Measurements from ENCODE around the gene REPS1.
"Not testable (repeated sequence)": the region's sequence is repeated elsewhere in the genome, so short reads cannot be mapped to it uniquely, and the experiment has no call there.

REPS1 gene

GRCh38 chr6:138948004-138948403, 40.0 kb downstream of the REPS1 start:
- DNase-seq (ENCODE audit: extremely low spot score) = no peak
- ChIA-PET POLR2A (interaction anchor here (0.9 kb wide), 1 partner anchor 39 kb away, joined by 3 read pairs; no protein-coding TSS in a partner anchor), CTCF (no interaction called here)

GRCh38 chr6:138945354-138945753, 42.7 kb downstream of the REPS1 start:
- POLR2A ChIA-PET = no interaction called here
- TF ChIP-seq FOXM1 (IDR thresholded peaks at IDR 0.05; ENCODE audit: borderline replicate concordance) (no peak), SUZ12 (IDR thresholded peaks at IDR 0.05) (no peak), ELF4 (IDR thresholded peaks at IDR 0.05) (no peak), ZNF384 (IDR thresholded peaks at IDR 0.05) (no peak), FOXA1 (IDR thresholded peaks at IDR 0.05) (no peak), PKNOX1 (IDR thresholded peaks at IDR 0.05) (no peak), L3MBTL2 (conservative IDR thresholded peaks at IDR 0.05) (no peak), CTBP1 (IDR thresholded peaks at IDR 0.05; ENCODE audit: borderline replicate concordance) (no peak), NFRKB (IDR thresholded peaks at IDR 0.05) (no peak), BHLHE40 (IDR thresholded peaks at IDR 0.05; ENCODE audit: borderline replicate concordance) (no peak), LEF1 (IDR thresholded peaks at IDR 0.05; ENCODE audit: borderline replicate concordance) (no peak), ARNT (IDR thresholded peaks at IDR 0.05) (no peak), FOXK2 (IDR thresholded peaks at IDR 0.05) (no peak)
- DNase-seq (ENCODE audit: extremely low spot score) = peak; percentile 46
- CTCF ChIA-PET = interaction anchor here (1.6 kb wide), 1 partner anchor 22 kb away, joined by 3 read pairs; no protein-coding TSS in a partner anchor

More at GRCh38 chr6:138948004-138948403, 40.0 kb downstream of the REPS1 start:
- TF ChIP-seq ZNF384 (IDR thresholded peaks at IDR 0.05) = no peak
- no peak for TF ChIP-seq ARNT (IDR thresholded peaks at IDR 0.05)
- no peak for TF ChIP-seq TARDBP (IDR thresholded peaks at IDR 0.05)
- no peak for TF ChIP-seq SUZ12 (IDR thresholded peaks at IDR 0.05)

- CTCF ChIA-PET = no interaction called here
- DNase-seq (ENCODE audit: extremely low spot score) = no peak
- TF ChIP-seq BHLHE40 (IDR thresholded peaks at IDR 0.05; ENCODE audit: borderline replicate concordance) (no peak), L3MBTL2 (conservative IDR thresholded peaks at IDR 0.05) (no peak), ZNF384 (IDR thresholded peaks at IDR 0.05) (no peak), PKNOX1 (IDR thresholded peaks at IDR 0.05) (no peak), SP1 (IDR thresholded peaks at IDR 0.05) (no peak), LEF1 (IDR thresholded peaks at IDR 0.05; ENCODE audit: borderline replicate concordance) (no peak), CTBP1 (IDR thresholded peaks at IDR 0.05; ENCODE audit: borderline replicate concordance) (no peak), ARNT (IDR thresholded peaks at IDR 0.05) (no peak), ELF4 (IDR thresholded peaks at IDR 0.05) (no peak), HDGF (IDR thresholded peaks at IDR 0.05; ENCODE audit: borderline replicate concordance) (no peak), FOXA1 (IDR thresholded peaks at IDR 0.05) (no peak), FOXM1 (IDR thresholded peaks at IDR 0.05; ENCODE audit: borderline replicate concordance) (no peak), NFRKB (IDR thresholded peaks at IDR 0.05) (no peak)
- POLR2A ChIA-PET = no interaction called here
Observed at GRCh38 chr6:138944412-138944811, 43.6 kb downstream of the REPS1 start.

- DNase-seq (ENCODE audit: extremely low spot score) = no peak
- no peak for TF ChIP-seq ARNT (IDR thresholded peaks at IDR 0.05)
- TF ChIP-seq HDGF (IDR thresholded peaks at IDR 0.05; ENCODE audit: borderline replicate concordance) = no peak
- TF ChIP-seq LEF1 (IDR thresholded peaks at IDR 0.05; ENCODE audit: borderline replicate concordance) = no peak
- no peak for TF ChIP-seq PKNOX1 (IDR thresholded peaks at IDR 0.05)
- ChIA-PET POLR2A (no interaction called here), CTCF (no interaction called here)
Observed at GRCh38 chr6:138943089-138943625, 44.9 kb downstream of the REPS1 start.

GRCh38 chr6:138936873-138937272, 51.2 kb downstream of the REPS1 start:
- CTCF ChIA-PET; POLR2A ChIA-PET; DNase-seq (ENCODE audit: extremely low spot score): not testable (repeated sequence)

- no peak for DNase-seq (ENCODE audit: extremely low spot score)
- POLR2A ChIA-PET = no interaction called here
- CTCF ChIA-PET = no interaction called here
- no peak for TF ChIP-seq CTBP1 (IDR thresholded peaks at IDR 0.05; ENCODE audit: borderline replicate concordance)
- no peak for TF ChIP-seq FOXA1 (IDR thresholded peaks at IDR 0.05)
- no peak for TF ChIP-seq ARNT (IDR thresholded peaks at IDR 0.05)
- TF ChIP-seq NFRKB (IDR thresholded peaks at IDR 0.05) = no peak
- no peak for TF ChIP-seq HDGF (IDR thresholded peaks at IDR 0.05; ENCODE audit: borderline replicate concordance)
- TF ChIP-seq PKNOX1 (IDR thresholded peaks at IDR 0.05) = no peak
- no peak for TF ChIP-seq SP1 (IDR thresholded peaks at IDR 0.05)
- no peak for TF ChIP-seq SUZ12 (IDR thresholded peaks at IDR 0.05)
- TF ChIP-seq ZNF384 (IDR thresholded peaks at IDR 0.05) = no peak
- TF ChIP-seq TARDBP (IDR thresholded peaks at IDR 0.05) = no peak
Observed at GRCh38 chr6:138931660-138932059, 56.4 kb downstream of the REPS1 start.

GRCh38 chr6:138926579-138926978, 61.5 kb downstream of the REPS1 start:
- POLR2A ChIA-PET = no interaction called here
- no peak for TF ChIP-seq ARNT (IDR thresholded peaks at IDR 0.05)
- no peak for TF ChIP-seq PKNOX1 (IDR thresholded peaks at IDR 0.05)
- TF ChIP-seq L3MBTL2 (conservative IDR thresholded peaks at IDR 0.05) = no peak
- no peak for TF ChIP-seq NFRKB (IDR thresholded peaks at IDR 0.05)
- TF ChIP-seq TARDBP (IDR thresholded peaks at IDR 0.05) = no peak
- TF ChIP-seq FOXA1 (IDR thresholded peaks at IDR 0.05) = no peak
- no peak for TF ChIP-seq BHLHE40 (IDR thresholded peaks at IDR 0.05; ENCODE audit: borderline replicate concordance)
- TF ChIP-seq LEF1 (IDR thresholded peaks at IDR 0.05; ENCODE audit: borderline replicate concordance) = no peak
- TF ChIP-seq ZNF384 (IDR thresholded peaks at IDR 0.05) = no peak
- no peak for TF ChIP-seq FOXM1 (IDR thresholded peaks at IDR 0.05; ENCODE audit: borderline replicate concordance)
- TF ChIP-seq SUZ12 (IDR thresholded peaks at IDR 0.05) = no peak
- no peak for TF ChIP-seq SP1 (IDR thresholded peaks at IDR 0.05)
- no peak for TF ChIP-seq FOXK2 (IDR thresholded peaks at IDR 0.05)
- TF ChIP-seq CTBP1 (IDR thresholded peaks at IDR 0.05; ENCODE audit: borderline replicate concordance) = no peak
- no peak for TF ChIP-seq HDGF (IDR thresholded peaks at IDR 0.05; ENCODE audit: borderline replicate concordance)
- no peak for TF ChIP-seq ELF4 (IDR thresholded peaks at IDR 0.05)
- DNase-seq (ENCODE audit: extremely low spot score) = no peak
- CTCF ChIA-PET = interaction anchor here (0.6 kb wide), 1 partner anchor 48 kb away, joined by 8 read pairs; no protein-coding TSS in a partner anchor

All from HEK293T (cell line).